ENCODE results near the gene CALD1. TPM values are rescaled to one million over a fixed set of nuclear protein-coding genes. Genes with fewer than 3 reads are reported as not detected.

Gene CALD1
- total RNA-seq, 1 experiment from 2014 or later, result 107 TPM

- no CpG with 5 or more reads among the region's 6 CpGs for WGBS (ENCODE audit: extremely low coverage, insufficient read length, low lambda C conversion rate)
These were observed 213.3 kb downstream of the CALD1 start for GRCh38 chr7:134992626-134993179.

More at GRCh38 chr7:134992626-134993179, 213.3 kb downstream of the CALD1 start:
- Histone ChIP-seq H2AFZ (ENCODE audit: low read length) (no peak overlapping the region), H4K20me1 (ENCODE audit: control insufficient read depth, insufficient read depth, insufficient read length) (no peaks in the 10 kb centered on the region), H4K8ac (replicated peaks; ENCODE audit: insufficient read length, low read depth, low read length) (no peak overlapping the region), H3K79me2 (ENCODE audit: insufficient read depth, low read length) (no peaks in the 10 kb centered on the region), H2BK120ac (ENCODE audit: low read depth, low read length, poor library complexity, severe bottlenecking) (no peak overlapping the region), H3K27ac (ENCODE audit: insufficient read length, low read depth, low read length) (no peak overlapping the region), H3K23me2 (ENCODE audit: insufficient read length, low read depth, low read length, poor library complexity, severe bottlenecking) (no peaks in the 10 kb centered on the region), H3K56ac (ENCODE audit: insufficient read length, low read depth, low read length) (no peak overlapping the region), H3K4ac (ENCODE audit: low read depth, low read length) (no peak overlapping the region), H2AK5ac (ENCODE audit: insufficient read length, low read length) (no peak overlapping the region), H3K4me2 (ENCODE audit: insufficient read depth, insufficient read length, low read length) (no peak overlapping the region), H3K9me3 (ENCODE audit: control insufficient read depth, low read depth, low read length) (no peaks in the 10 kb centered on the region), H3T11ph (ENCODE audit: low read length) (no peak overlapping the region), H4K5ac (ENCODE audit: insufficient read length, low read depth, low read length) (no peak overlapping the region), H2BK5ac (ENCODE audit: insufficient read length, low read length) (no peak overlapping the region), H3K18ac (ENCODE audit: insufficient read length, low read depth, low read length) (no peak overlapping the region), H3K14ac (ENCODE audit: insufficient read depth, low read length) (no peak overlapping the region), H3K79me1 (ENCODE audit: insufficient read depth, low read depth, low read length, poor library complexity, severe bottlenecking) (no peaks in the 10 kb centered on the region), H2BK12ac (ENCODE audit: insufficient read length, low read depth, low read length) (no peak overlapping the region), H3K27me3 (ENCODE audit: insufficient read depth, low read length) (no peaks in the 10 kb centered on the region), H3K4me1 (ENCODE audit: insufficient read depth, low read length) (no peaks in the 10 kb centered on the region; the same call in 1 of the 2 replicates), H3K23ac (ENCODE audit: insufficient read length, low read depth, low read length) (no peak overlapping the region), H4K91ac (ENCODE audit: insufficient read length, low read depth, low read length) (no peak overlapping the region), H2BK15ac (ENCODE audit: low read depth, low read length) (no peak overlapping the region), H3K9ac (ENCODE audit: extremely low read depth, insufficient read length, low read length) (no peak overlapping the region), H2BK20ac (ENCODE audit: low read depth, low read length, poor library complexity, severe bottlenecking) (no peak overlapping the region)
- Mint-ChIP-seq H3K4me1 (peaks cover 4 to 8% of the 10 kb centered on the region in 2 experiments), H3K27ac (no peak overlapping the region), H3K4me3 (no peak overlapping the region), H3K9me3 (no peaks in the 10 kb centered on the region), H3K36me3 (ENCODE audit: insufficient read depth in 1 of 3, low read depth in 3 of 3) (peaks cover 2 to 32% (median 7%) of the 10 kb centered on the region in 3 experiments), H3K27me3 (ENCODE audit: low read depth) (no peaks in the 10 kb centered on the region)
- no peak for TF ChIP-seq CTCF (conservative IDR thresholded peaks at IDR 0.05)
- no peak for DNase-seq

Measured in H9 (cell line).